Smooth muscle cell (in vitro differentiated cells): Measurements from ENCODE around the gene ACVRL1. TPM values are rescaled to one million over a fixed set of nuclear protein-coding genes. Genes with fewer than 3 reads are reported as not detected.

Experiments
- DNase-seq: peaks from one replicate; lab custom pipeline; 2025; ENCODE audit not compliant: unreplicated experiment; lab: John Stamatoyannopoulos, UW
- H2AFZ ChIP-seq: fragments of 200-600 bp; sonication (generic); 2 replicates; pipeline ENCODE4 v1.6.0; 2016; ENCODE audit warnings: antibody characterized with exemption, low read depth, mild to moderate bottlenecking
- H3F3A ChIP-seq: fragments of 200-600 bp; sonication (generic); 2 replicates; pipeline ENCODE4 v1.6.0; 2017; ENCODE audit warnings: antibody characterized with exemption, low read depth
- H3K27ac ChIP-seq: fragments of 200-600 bp; sonication (generic); 2 replicates; pipeline ENCODE4 v1.5.1; 2016; ENCODE audit warnings: low read depth, mild to moderate bottlenecking
- H3K27me3 ChIP-seq: fragments of 200-600 bp; sonication (generic); 2 replicates; pipeline ENCODE4 v1.6.1; 2016; ENCODE audit warnings: low read depth, mild to moderate bottlenecking
- H3K36me3 ChIP-seq: fragments of 200-600 bp; sonication (generic); 2 replicates; pipeline ENCODE4 v1.5.1; 2016; ENCODE audit warnings: low read depth
- H3K4me1 ChIP-seq: fragments of 200-600 bp; sonication (generic); 2 replicates; pipeline ENCODE4 v1.5.1; 2016; ENCODE audit warnings: low read depth
- H3K4me2 ChIP-seq: fragments of 200-600 bp; sonication (generic); 2 replicates; pipeline ENCODE4 v1.6.0; 2016; ENCODE audit warnings: mild to moderate bottlenecking
- H3K4me3 ChIP-seq: fragments of 200-600 bp; sonication (generic); 2 replicates; pipeline ENCODE4 v1.5.1; 2016; ENCODE audit warnings: mild to moderate bottlenecking
- H3K79me2 ChIP-seq: fragments of 200-600 bp; sonication (generic); 2 replicates; pipeline ENCODE4 v1.6.0; 2016; ENCODE audit warnings: low read depth, mild to moderate bottlenecking
- H3K9ac ChIP-seq: fragments of 200-600 bp; sonication (generic); 2 replicates; pipeline ENCODE4 v1.6.0; 2016; ENCODE audit warnings: low read depth
- H3K9me3 ChIP-seq: fragments of 200-600 bp; sonication (generic); replicated peaks from 2 replicates; pipeline ENCODE4 v1.5.1; 2016; ENCODE audit warnings: low read depth
- H4K20me1 ChIP-seq: fragments of 200-600 bp; sonication (generic); 2 replicates; pipeline ENCODE4 v1.6.0; 2016; ENCODE audit warnings: low read depth
- CTCF ChIP-seq: fragments of 200-600 bp; sonication (generic); IDR thresholded peaks from 2 replicates; pipeline ENCODE4 v1.5.1; 2017; ENCODE audit warnings: borderline replicate concordance, mild to moderate bottlenecking, antibody characterized with exemption; ENCODE audit not compliant: insufficient read depth, poor library complexity, severe bottlenecking
- WGBS: methylation state at CpG from one replicate; pipeline ENCODE4 v1.1.7; 2016; ENCODE audit warnings: low lambda C conversion rate; 5-methylcytosine and 5-hydroxymethylcytosine counted together
- polyA plus RNA-seq: library from polyadenylated mRNA; unstranded; fragments of >200 nt; fragmentation: Nextera tagmentation; extraction: Ambion mirVana; gene quantifications from 2 replicates; pipeline ENCODE4 v1.2.1, GENCODE V29; 2016
- total RNA-seq: library from RNA; depleted of rRNA; stranded (reverse); fragments of >200 nt; gene quantifications from 2 replicates; pipeline ENCODE4 v1.2.3, GENCODE V29; 2014

Gene ACVRL1
- total RNA-seq (10.3 and 10.4 TPM in 2 replicates), polyA plus RNA-seq (7.3 and 8.4 TPM in 2 replicates)

GRCh38 chr12:51907083-51907855 is at the start of gene ACVRL1:
TSS of gene ACVRL1 (plus strand) at chr12:51907504. CDS start at chr12:51912475, 4,971 bp downstream.
- Histone ChIP-seq H2AFZ (peak within 1 kb of the TSS; percentile 69), H3K9me3 (no peaks in the 10 kb centered on the region), H3K27ac (no peak within 1 kb of the TSS), H3F3A (peaks cover 7% of the 10 kb centered on the region), H3K36me3 (no peaks in the 10 kb centered on the region), H3K79me2 (no peaks in the 10 kb centered on the region), H3K9ac (peak within 1 kb of the TSS; percentile 43), H3K4me1 (no peaks in the 10 kb centered on the region), H3K4me2 (peak within 1 kb of the TSS; percentile 84), H4K20me1 (no peaks in the 10 kb centered on the region), H3K27me3 (no peaks in the 10 kb centered on the region), H3K4me3 (peak within 1 kb of the TSS; percentile 62)
- whole genome bisulfite sequencing: 32% methylated on average over 49 of the region's 74 CpGs
- DNase-seq: no peak
- no peak for TF ChIP-seq CTCF

DNA sequence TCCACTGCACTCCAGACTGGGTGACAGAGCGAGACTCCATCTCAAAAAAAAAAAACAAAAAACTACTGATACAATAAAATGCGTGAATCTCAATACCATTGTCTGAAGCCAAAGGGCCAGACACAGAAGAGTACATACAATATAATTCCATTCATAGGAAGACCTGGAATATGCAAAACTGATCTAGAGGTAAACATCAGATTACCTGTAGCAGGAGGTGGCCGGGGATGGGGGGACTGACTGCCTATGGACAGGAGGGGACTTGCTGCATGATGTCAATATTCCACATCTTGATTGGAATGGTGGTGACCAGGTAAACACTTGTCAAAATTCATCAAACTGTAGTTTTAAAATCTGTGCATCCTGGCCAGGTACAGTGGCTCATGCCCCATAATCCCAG is 46.3 kb upstream of the ACVRL1 start:
- no peak for TF ChIP-seq CTCF
- H3K4me2 ChIP-seq: no peak overlapping the region
- no peaks in the 10 kb centered on the region for H3K79me2 ChIP-seq
- no peaks in the 10 kb centered on the region for H3K27me3 ChIP-seq
- no peak overlapping the region for H3K9ac ChIP-seq
- H3K9me3 ChIP-seq: no peaks in the 10 kb centered on the region
- no peak overlapping the region for H3K4me3 ChIP-seq
- no peaks in the 10 kb centered on the region for H4K20me1 ChIP-seq
- H3K27ac ChIP-seq: no peak overlapping the region
- DNase-seq: no peak
- no peaks in the 10 kb centered on the region for H3K36me3 ChIP-seq
- peaks cover 12% of the 10 kb centered on the region for H3F3A ChIP-seq
- no peak overlapping the region for H2AFZ ChIP-seq
- H3K4me1 ChIP-seq: peaks cover 37% of the 10 kb centered on the region
- WGBS: 96% methylated on average over 3 of the region's 3 CpGs

GRCh38 chr12:51862947-51863346 is 44.4 kb upstream of the ACVRL1 start:
- Histone ChIP-seq H3K9ac (no peak overlapping the region), H3K36me3 (no peaks in the 10 kb centered on the region), H3K27me3 (no peaks in the 10 kb centered on the region), H3K4me1 (peaks cover 38% of the 10 kb centered on the region), H3K4me3 (no peak overlapping the region), H3K27ac (no peak overlapping the region), H3K79me2 (no peaks in the 10 kb centered on the region), H3K4me2 (peak overlapping the region; percentile 98), H4K20me1 (no peaks in the 10 kb centered on the region), H3K9me3 (no peaks in the 10 kb centered on the region), H2AFZ (no peak overlapping the region), H3F3A (peaks cover 17% of the 10 kb centered on the region)
- 62% methylated on average over 4 of the region's 4 CpGs for WGBS
- no peak for DNase-seq
- TF ChIP-seq CTCF: no peak
